MM.1S (cell line): ENCODE data around the gene F5.

ENCODE experiments used
- DNase-seq: peaks from one replicate; pipeline ENCODE4 v3.0.0-alpha.2; 2015
- H2AFZ ChIP-seq: fragments of 300-600 bp; sonication (generic); 2 replicates; pipeline ENCODE4 v1.6.0; 2016; ENCODE audit warnings: antibody characterized with exemption, low read length
- H3F3A ChIP-seq: fragments of 300-600 bp; sonication (generic); 2 replicates; pipeline ENCODE4 v1.6.1; 2016; ENCODE audit warnings: mild to moderate bottlenecking, antibody characterized with exemption, low read length, moderate library complexity, mixed read lengths; ENCODE audit not compliant: insufficient read depth
- H3K27ac ChIP-seq: fragments of 300-600 bp; sonication (generic); 2 replicates; pipeline ENCODE4 v1.5.1; 2016; ENCODE audit warnings: mild to moderate bottlenecking, low read length
- H3K27me3 ChIP-seq: fragments of 300-600 bp; sonication (generic); replicated peaks from 2 replicates; pipeline ENCODE4 v1.6.0; 2016; ENCODE audit warnings: low read length; ENCODE audit not compliant: insufficient read depth
- H3K36me3 ChIP-seq: fragments of 300-600 bp; sonication (generic); replicated peaks from 2 replicates; pipeline ENCODE4 v1.6.1; 2016; ENCODE audit warnings: mild to moderate bottlenecking, low read length, mixed read lengths; ENCODE audit not compliant: insufficient read depth
- H3K4me1 ChIP-seq: fragments of 300-600 bp; sonication (generic); 2 replicates; pipeline ENCODE4 v1.6.1; 2016; ENCODE audit warnings: low read length, mixed read lengths
- H3K4me2 ChIP-seq: fragments of 300-600 bp; sonication (generic); 2 replicates; pipeline ENCODE4 v1.6.0; 2016; ENCODE audit warnings: low read depth, low read length
- H3K4me3 ChIP-seq: fragments of 300-600 bp; sonication (generic); 2 replicates; pipeline ENCODE4 v1.5.1; 2016; ENCODE audit warnings: low read length, mixed read lengths
- H3K79me2 ChIP-seq: fragments of 300-600 bp; sonication (generic); 2 replicates; pipeline ENCODE4 v1.6.1; 2016; ENCODE audit warnings: mixed run types, low read length, mixed read lengths
- H3K9ac ChIP-seq: fragments of 300-600 bp; sonication (generic); 2 replicates; pipeline ENCODE4 v1.6.1; 2016; ENCODE audit warnings: low read length, mixed read lengths
- H3K9me2 ChIP-seq: fragments of 300-600 bp; sonication (generic); replicated peaks from 2 replicates; pipeline ENCODE4 v1.6.1; 2016; ENCODE audit warnings: mild to moderate bottlenecking, low read length, mixed read lengths; ENCODE audit not compliant: insufficient read depth
- H3K9me3 ChIP-seq: fragments of 300-600 bp; sonication (generic); replicated peaks from 2 replicates; pipeline ENCODE4 v1.6.1; 2016; ENCODE audit warnings: mild to moderate bottlenecking, low read length, mixed read lengths; ENCODE audit not compliant: insufficient read depth
- H4K20me1 ChIP-seq: fragments of 300-600 bp; sonication (generic); 2 replicates; pipeline ENCODE4 v1.6.1; 2016; ENCODE audit warnings: mild to moderate bottlenecking, low read length, moderate library complexity, mixed read lengths; ENCODE audit not compliant: insufficient read depth
- CTCF ChIP-seq: fragments of 300-600 bp; sonication (generic); IDR thresholded peaks from 2 replicates; pipeline ENCODE4 v1.5.1; 2016; ENCODE audit warnings: antibody characterized with exemption, low read length, mixed read lengths
- EZH2 ChIP-seq: fragments of 300-600 bp; sonication (generic); optimal IDR thresholded peaks from 2 replicates; pipeline ENCODE3; 2017; ENCODE audit warnings: low read depth, mild to moderate bottlenecking, antibody characterized with exemption, low read length, mixed read lengths
- EZH2phosphoT487 ChIP-seq: fragments of 300-600 bp; sonication (generic); IDR thresholded peaks from 2 replicates; pipeline ENCODE4 v1.6.1; 2018; ENCODE audit warnings: antibody characterized with exemption, low read length

F5 gene

GRCh38 chr1:169495916-169496315, 90.4 kb downstream of the F5 start:
- no peak overlapping the region for H2AFZ ChIP-seq
- H3K27me3 ChIP-seq = no peaks in the 10 kb centered on the region
- DNase-seq = no peak
- no peaks in the 10 kb centered on the region for H3K9me3 ChIP-seq
- no peaks in the 10 kb centered on the region for H3K79me2 ChIP-seq
- H3K9ac ChIP-seq = no peak overlapping the region
- no peaks in the 10 kb centered on the region for H3F3A ChIP-seq
- no peak overlapping the region for H3K4me2 ChIP-seq
- no peaks in the 10 kb centered on the region for H4K20me1 ChIP-seq
- no peak for TF ChIP-seq EZH2
- TF ChIP-seq EZH2phosphoT487 = no peak
- TF ChIP-seq CTCF = no peak
- no peaks in the 10 kb centered on the region for H3K9me2 ChIP-seq
- H3K36me3 ChIP-seq = no peaks in the 10 kb centered on the region
- no peak overlapping the region for H3K4me3 ChIP-seq
- no peaks in the 10 kb centered on the region for H3K4me1 ChIP-seq
- no peak overlapping the region for H3K27ac ChIP-seq

- Histone ChIP-seq H3K27ac (no peak overlapping the region), H3K36me3 (no peaks in the 10 kb centered on the region), H3K4me3 (no peak overlapping the region), H3F3A (no peaks in the 10 kb centered on the region), H3K79me2 (no peaks in the 10 kb centered on the region), H2AFZ (no peak overlapping the region), H3K4me2 (no peak overlapping the region), H3K9me2 (no peaks in the 10 kb centered on the region), H3K4me1 (no peaks in the 10 kb centered on the region), H3K9me3 (no peaks in the 10 kb centered on the region), H4K20me1 (no peaks in the 10 kb centered on the region), H3K9ac (no peak overlapping the region), H3K27me3 (no peaks in the 10 kb centered on the region)
- TF ChIP-seq EZH2 (no peak), EZH2phosphoT487 (no peak), CTCF (no peak)
- no peak for DNase-seq
These were observed 91.1 kb downstream of the F5 start for GRCh38 chr1:169495046-169495775.

- Histone ChIP-seq H3K4me2 (no peak overlapping the region), H3K27me3 (no peaks in the 10 kb centered on the region), H3K4me3 (no peak overlapping the region), H3K9ac (no peak overlapping the region), H2AFZ (no peak overlapping the region), H3K9me2 (no peaks in the 10 kb centered on the region), H4K20me1 (no peaks in the 10 kb centered on the region), H3F3A (no peaks in the 10 kb centered on the region), H3K4me1 (no peaks in the 10 kb centered on the region), H3K27ac (no peak overlapping the region), H3K36me3 (no peaks in the 10 kb centered on the region), H3K9me3 (no peaks in the 10 kb centered on the region), H3K79me2 (no peaks in the 10 kb centered on the region)
- no peak for DNase-seq
- TF ChIP-seq EZH2phosphoT487 (no peak), EZH2 (no peak), CTCF (no peak)
These were observed 91.9 kb downstream of the F5 start for GRCh38 chr1:169494343-169494742.
